ENCODE results near the gene CRYBG1. TPM values are rescaled to one million over a fixed set of nuclear protein-coding genes. Genes with fewer than 3 reads are reported as not detected.

CRYBG1 gene
- total RNA-seq, 2 experiments from 2014 or later: 20.8 to 21.1 TPM

Other genes starting within 250 kb of the CRYBG1 start
- gene ATG5, start 35.0 kb upstream of the CRYBG1 start, total RNA-seq: 10 to 100 TPM; 31.2 to 32.4 TPM

Measured in activated CD8-positive, alpha-beta T cell treated with anti-CD3 and anti-CD28 coated beads for 36 hours (primary cell).